ENCODE results near the gene SLC8A2. TPM values are rescaled to one million over a fixed set of nuclear protein-coding genes. Genes with fewer than 3 reads are reported as not detected.

The SLC8A2 gene
- total and polyA plus RNA-seq, 2 of the 8 experiments (the other 6 are each of a cell fraction or from before 2014, with no cell fraction given): 7.3 to 12.4 TPM

- TF ChIP-seq BCL11A (IDR thresholded peaks at IDR 0.05; ENCODE audit: low read depth in 2 of 2, low read length in 2 of 2) (peak in 1 of 2 experiments; percentile 31), EGR1 (IDR thresholded peaks at IDR 0.05; ENCODE audit: borderline replicate concordance, low read depth, low read length) (peak; percentile 59; the same call in 1 of the 2 replicates), SIRT6 (IDR thresholded peaks at IDR 0.05; ENCODE audit: low read length) (no peak), PHF8 (conservative IDR thresholded peaks at IDR 0.05; ENCODE audit: low read depth, low read length) (no peak), ATF2 (IDR thresholded peaks at IDR 0.05; ENCODE audit: low read length) (no peak), ASH2L (IDR thresholded peaks at IDR 0.05; ENCODE audit: low read length) (no peak), CBX8 (IDR thresholded peaks at IDR 0.05; ENCODE audit: borderline replicate concordance, low read depth, low read length) (no peak), CTCF (IDR thresholded peaks at IDR 0.05; ENCODE audit: control extremely low read depth in 1 of 3, insufficient read depth in 1 of 3, low read depth in 1 of 3, low read length in 3 of 3) (peak; percentile 71 to 92 (median 76)), TAF1 (IDR thresholded peaks at IDR 0.05; ENCODE audit: low read depth, low read length) (0 out of 2 replicates have a peak, but pooled peaks have one; percentile 30), NRF1 (IDR thresholded peaks at IDR 0.05; ENCODE audit: low read depth, low read length) (no peak), HDAC6 (IDR thresholded peaks at IDR 0.05; ENCODE audit: low read depth, low read length) (no peak), JUN (IDR thresholded peaks at IDR 0.05; ENCODE audit: low read depth, low read length) (no peak), RXRA (IDR thresholded peaks at IDR 0.05; ENCODE audit: insufficient read depth, low read depth, low read length) (no peak), ATF3 (IDR thresholded peaks at IDR 0.05; ENCODE audit: insufficient read depth, low read depth, low read length) (no peak), KDM4A (IDR thresholded peaks at IDR 0.05; ENCODE audit: low read depth, low read length, severe bottlenecking) (no peak), BACH1 (IDR thresholded peaks at IDR 0.05; ENCODE audit: low read length) (0 out of 2 replicates have a peak, but pooled peaks have one; percentile 12), FOSL1 (IDR thresholded peaks at IDR 0.05; ENCODE audit: insufficient read depth, low read depth, low read length) (no peak), NANOG (IDR thresholded peaks at IDR 0.05; ENCODE audit: insufficient read depth, low read depth, low read length, poor library complexity, severe bottlenecking) (peak; percentile 56), CREB1 (IDR thresholded peaks at IDR 0.05) (peak; percentile 37; the same call in 1 of the 2 replicates)
Observed at GRCh38 chr19:47391510-47392223, 80.0 kb downstream of the SLC8A2 start (continued).
